WERI-Rb-1 (cell line): ENCODE data around the gene SLC48A1.

Source experiments
- DNase-seq: peaks from one replicate; pipeline ENCODE4 v3.0.0-alpha.2; 2020
- H3K27ac ChIP-seq: fragments of 250-450 bp; sonication (Bioruptor Pico); 2 replicates; pipeline ENCODE4 v1.5.1; 2020; ENCODE audit warnings: mild to moderate bottlenecking, moderate library complexity
- H3K27me3 ChIP-seq: fragments of 250-450 bp; sonication (Bioruptor Pico); 2 replicates; pipeline ENCODE4 v1.5.1; 2021; ENCODE audit warnings: mild to moderate bottlenecking, low read depth, moderate library complexity; ENCODE audit not compliant: insufficient read depth, severe bottlenecking
- H3K36me3 ChIP-seq: fragments of 250-450 bp; sonication (Bioruptor Pico); 2 replicates; pipeline ENCODE4 v1.5.1; 2020; ENCODE audit warnings: mild to moderate bottlenecking, moderate library complexity
- H3K4me3 ChIP-seq: 2 replicates; pipeline ENCODE4 v1.5.1; 2011; ENCODE audit warnings: low read depth, mild to moderate bottlenecking, control low read depth, low read length
- H3K9me3 ChIP-seq: fragments of 250-450 bp; sonication (Bioruptor Pico); 2 replicates; pipeline ENCODE4 v1.5.1; 2021; ENCODE audit warnings: mild to moderate bottlenecking, moderate library complexity; ENCODE audit not compliant: severe bottlenecking
- CTCF ChIP-seq: IDR thresholded peaks from 2 replicates; pipeline ENCODE4 v1.5.1; 2011; ENCODE audit warnings: low read depth, mild to moderate bottlenecking, control low read depth, inconsistent platforms, low read length

SLC48A1 gene

GRCh38 chr12:47829584-47829983, 56.5 kb downstream of the SLC48A1 start:
- no peaks in the 10 kb centered on the region for H3K36me3 ChIP-seq
- TF ChIP-seq CTCF: no peak
- H3K9me3 ChIP-seq: no peaks in the 10 kb centered on the region
- no peak for DNase-seq
- H3K4me3 ChIP-seq: no peak overlapping the region
- no peak overlapping the region for H3K27ac ChIP-seq
- no peaks in the 10 kb centered on the region for H3K27me3 ChIP-seq
